IMR-90 (cell line): Measurements from ENCODE around the gene EHBP1L1.

Experiments used
- FOS ChIP-seq: fragments of 150-350 bp; IDR thresholded peaks from 2 replicates; pipeline ENCODE4 v1.6.1; 2016; ENCODE audit warnings: low read depth, low read length
- RAD21 ChIP-seq: IDR thresholded peaks from 2 replicates; pipeline ENCODE4 v1.6.1; 2012; ENCODE audit warnings: low read length, improper control_type of control experiment
- TF ChIP-seq, protein P1 (sequence below): conservative IDR thresholded peaks from 2 replicates; pipeline ENCODE4 v1.5.1; 2012; ENCODE audit warnings: mild to moderate bottlenecking, low read depth, low read length, improper control_type of control experiment

DNA sequence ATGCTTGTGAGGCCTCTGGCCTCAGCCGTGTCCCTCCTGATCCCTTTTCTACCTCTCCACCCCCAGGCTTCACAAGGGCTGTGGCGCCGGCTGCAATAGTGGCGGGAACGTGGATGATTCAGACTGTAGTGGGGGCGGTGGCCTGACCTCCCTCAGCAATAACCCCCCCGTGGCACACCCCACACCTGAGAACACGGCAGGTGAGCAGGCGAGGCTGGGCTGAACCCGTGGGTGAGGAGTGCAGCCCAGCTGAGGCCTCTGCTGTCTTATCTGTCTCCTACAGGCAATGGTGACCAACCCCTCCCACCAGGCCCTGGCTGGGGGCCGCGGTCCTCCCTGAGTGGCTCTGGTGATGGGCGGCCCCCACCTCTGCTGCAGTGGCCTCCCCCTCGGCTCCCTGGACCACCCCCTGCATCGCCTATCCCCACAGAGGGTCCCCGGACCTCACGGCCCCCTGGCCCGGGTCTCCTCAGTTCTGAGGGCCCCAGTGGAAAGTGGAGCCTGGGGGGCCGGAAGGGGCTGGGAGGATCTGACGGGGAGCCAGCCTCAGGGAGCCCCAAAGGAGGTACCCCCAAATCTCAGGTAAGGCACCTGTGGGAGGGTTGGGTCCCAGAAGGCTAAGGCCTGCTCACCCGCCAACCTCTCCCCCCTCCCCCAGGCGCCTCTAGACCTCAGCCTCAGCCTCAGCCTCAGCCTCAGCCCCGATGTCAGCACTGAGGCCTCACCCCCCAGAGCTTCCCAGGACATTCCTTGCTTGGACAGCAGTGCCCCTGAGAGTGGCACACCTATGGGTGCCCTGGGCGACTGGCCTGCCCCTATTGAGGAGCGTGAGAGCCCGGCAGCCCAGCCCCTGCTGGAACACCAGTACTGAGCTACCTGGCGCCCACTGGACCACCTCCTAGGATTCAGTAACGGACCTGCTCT is 60.5 kb downstream of the EHBP1L1 start:
- TF ChIP-seq, protein P1, sequence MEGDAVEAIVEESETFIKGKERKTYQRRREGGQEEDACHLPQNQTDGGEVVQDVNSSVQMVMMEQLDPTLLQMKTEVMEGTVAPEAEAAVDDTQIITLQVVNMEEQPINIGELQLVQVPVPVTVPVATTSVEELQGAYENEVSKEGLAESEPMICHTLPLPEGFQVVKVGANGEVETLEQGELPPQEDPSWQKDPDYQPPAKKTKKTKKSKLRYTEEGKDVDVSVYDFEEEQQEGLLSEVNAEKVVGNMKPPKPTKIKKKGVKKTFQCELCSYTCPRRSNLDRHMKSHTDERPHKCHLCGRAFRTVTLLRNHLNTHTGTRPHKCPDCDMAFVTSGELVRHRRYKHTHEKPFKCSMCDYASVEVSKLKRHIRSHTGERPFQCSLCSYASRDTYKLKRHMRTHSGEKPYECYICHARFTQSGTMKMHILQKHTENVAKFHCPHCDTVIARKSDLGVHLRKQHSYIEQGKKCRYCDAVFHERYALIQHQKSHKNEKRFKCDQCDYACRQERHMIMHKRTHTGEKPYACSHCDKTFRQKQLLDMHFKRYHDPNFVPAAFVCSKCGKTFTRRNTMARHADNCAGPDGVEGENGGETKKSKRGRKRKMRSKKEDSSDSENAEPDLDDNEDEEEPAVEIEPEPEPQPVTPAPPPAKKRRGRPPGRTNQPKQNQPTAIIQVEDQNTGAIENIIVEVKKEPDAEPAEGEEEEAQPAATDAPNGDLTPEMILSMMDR = no peak
- no peak for TF ChIP-seq FOS
- no peak for TF ChIP-seq RAD21
